Activated naive CD8-positive, alpha-beta T cell treated with anti-CD3 and anti-CD28 coated beads, Interleukin-2, amount 10 ng/mL, durations not matched to agents 7 days and 5 days (primary cell): ENCODE data around the gene RIMBP2. TPM values are rescaled to one million over a fixed set of nuclear protein-coding genes. Genes with fewer than 3 reads are reported as not detected.

Experiments
- ATAC-seq: fragments of 150-1000 bp; cut with Tn5 transposase; one replicate; pipeline ENCODE4 v1.10.0; 2021; ENCODE audit warnings: low read depth, moderate library complexity
- POLR2A ChIA-PET: fragments of 350-600 bp; sonication (Branson Sonifier 250); formaldehyde crosslinking; loops from one replicate; lab custom pipeline; 2021; ENCODE audit warnings: antibody characterized with exemption; lab: Charles Lee
- DNase-seq: peaks from one replicate; pipeline ENCODE4 v3.0.0; 2021
- H3K27ac Mint-ChIP-seq: one replicate; pipeline ENCODE4 v1.8.0; 2022; ENCODE audit warnings: mild to moderate bottlenecking, mixed read lengths
- H3K27me3 Mint-ChIP-seq: one replicate; pipeline ENCODE4 v1.8.0; 2022; ENCODE audit warnings: mild to moderate bottlenecking, moderate library complexity, mixed read lengths
- H3K36me3 Mint-ChIP-seq: one replicate; pipeline ENCODE4 v1.8.0; 2021; ENCODE audit warnings: mild to moderate bottlenecking, mixed read lengths
- H3K4me1 Mint-ChIP-seq: one replicate; pipeline ENCODE4 v1.8.0; 2021; ENCODE audit warnings: mixed read lengths
- H3K4me3 Mint-ChIP-seq: one replicate; pipeline ENCODE4 v1.8.0; 2022; ENCODE audit warnings: mild to moderate bottlenecking, moderate library complexity, mixed read lengths
- H3K9me3 Mint-ChIP-seq: one replicate; pipeline ENCODE4 v1.8.0; 2021; ENCODE audit warnings: mixed read lengths
- total RNA-seq, 2 experiments: library from RNA; stranded (reverse); gene quantifications; one replicate each; pipeline ENCODE4 v1.2.3, GENCODE V29; 2021

Gene RIMBP2
- total RNA-seq, 2 experiments from 2014 or later, result not detected

- no peak for ATAC-seq
- Mint-ChIP-seq H3K36me3 (no peaks in the 10 kb centered on the region), H3K27me3 (no peaks in the 10 kb centered on the region), H3K4me1 (no peaks in the 10 kb centered on the region), H3K9me3 (peaks cover 4% of the 10 kb centered on the region), H3K27ac (no peak overlapping the region), H3K4me3 (no peak overlapping the region)
- DNase-seq, result no peak
- POLR2A ChIA-PET, result no interaction called here
Observed at GRCh38 chr12:130440411-130441080, 275.6 kb downstream of the RIMBP2 start.

- Mint-ChIP-seq H3K27me3 (no peaks in the 10 kb centered on the region), H3K9me3 (peaks cover 4% of the 10 kb centered on the region), H3K36me3 (no peaks in the 10 kb centered on the region), H3K27ac (no peak overlapping the region), H3K4me3 (no peak overlapping the region), H3K4me1 (no peaks in the 10 kb centered on the region)
- ATAC-seq (no peak), DNase-seq (no peak)
- POLR2A ChIA-PET, result no interaction called here
Observed at GRCh38 chr12:130439250-130439649, 276.8 kb downstream of the RIMBP2 start.

- Mint-ChIP-seq H3K27ac (no peak overlapping the region), H3K36me3 (no peaks in the 10 kb centered on the region), H3K27me3 (no peaks in the 10 kb centered on the region), H3K4me3 (no peak overlapping the region), H3K4me1 (no peaks in the 10 kb centered on the region), H3K9me3 (peaks cover 4% of the 10 kb centered on the region)
- DNase-seq (no peak), ATAC-seq (no peak)
- POLR2A ChIA-PET, result no interaction called here
Observed at GRCh38 chr12:130438711-130439110, 277.4 kb downstream of the RIMBP2 start.

- H3K27me3 Mint-ChIP-seq, result no peaks in the 10 kb centered on the region
- H3K4me1 Mint-ChIP-seq, result no peaks in the 10 kb centered on the region
- H3K4me3 Mint-ChIP-seq, result no peak overlapping the region
- no peaks in the 10 kb centered on the region for H3K36me3 Mint-ChIP-seq
- no peak overlapping the region for H3K27ac Mint-ChIP-seq
- POLR2A ChIA-PET, result no interaction called here
- DNase-seq (no peak), ATAC-seq (no peak)
- peaks cover 4% of the 10 kb centered on the region for H3K9me3 Mint-ChIP-seq
Observed at GRCh38 chr12:130438243-130438620, 277.9 kb downstream of the RIMBP2 start.

- H3K9me3 Mint-ChIP-seq, result peaks cover 4% of the 10 kb centered on the region
- no peaks in the 10 kb centered on the region for H3K4me1 Mint-ChIP-seq
- DNase-seq (no peak), ATAC-seq (no peak)
- no peaks in the 10 kb centered on the region for H3K27me3 Mint-ChIP-seq
- H3K36me3 Mint-ChIP-seq, result no peaks in the 10 kb centered on the region
- POLR2A ChIA-PET, result no interaction called here
- H3K27ac Mint-ChIP-seq, result no peak overlapping the region
- no peak overlapping the region for H3K4me3 Mint-ChIP-seq
Observed at GRCh38 chr12:130437555-130438242, 278.4 kb downstream of the RIMBP2 start.

- H3K27me3 Mint-ChIP-seq, result no peaks in the 10 kb centered on the region
- ATAC-seq, result no peak
- peaks cover 4% of the 10 kb centered on the region for H3K9me3 Mint-ChIP-seq
- H3K4me3 Mint-ChIP-seq, result no peak overlapping the region
- no peak for DNase-seq
- no peaks in the 10 kb centered on the region for H3K36me3 Mint-ChIP-seq
- H3K27ac Mint-ChIP-seq, result no peak overlapping the region
- H3K4me1 Mint-ChIP-seq, result no peaks in the 10 kb centered on the region
- POLR2A ChIA-PET, result no interaction called here
Observed at GRCh38 chr12:130436741-130437501, 279.2 kb downstream of the RIMBP2 start.

GRCh38 chr12:130435826-130436225, 280.3 kb downstream of the RIMBP2 start:
- no peak overlapping the region for H3K27ac Mint-ChIP-seq
- no peaks in the 10 kb centered on the region for H3K36me3 Mint-ChIP-seq
- POLR2A ChIA-PET, result no interaction called here
- H3K4me3 Mint-ChIP-seq, result no peak overlapping the region
- no peaks in the 10 kb centered on the region for H3K27me3 Mint-ChIP-seq
- ATAC-seq (no peak), DNase-seq (no peak)
- no peaks in the 10 kb centered on the region for H3K4me1 Mint-ChIP-seq
- peaks cover 4% of the 10 kb centered on the region for H3K9me3 Mint-ChIP-seq

GRCh38 chr12:130435331-130435730, 280.8 kb downstream of the RIMBP2 start:
- ATAC-seq, result no peak
- H3K9me3 Mint-ChIP-seq, result peaks cover 4% of the 10 kb centered on the region
- H3K27me3 Mint-ChIP-seq, result no peaks in the 10 kb centered on the region
- POLR2A ChIA-PET, result no interaction called here
- no peak for DNase-seq
- no peak overlapping the region for H3K4me3 Mint-ChIP-seq
- no peak overlapping the region for H3K27ac Mint-ChIP-seq
- H3K4me1 Mint-ChIP-seq, result no peaks in the 10 kb centered on the region
- H3K36me3 Mint-ChIP-seq, result no peaks in the 10 kb centered on the region

- H3K27me3 Mint-ChIP-seq, result no peaks in the 10 kb centered on the region
- no peak overlapping the region for H3K27ac Mint-ChIP-seq
- H3K4me1 Mint-ChIP-seq, result no peaks in the 10 kb centered on the region
- ATAC-seq (no peak), DNase-seq (no peak)
- H3K36me3 Mint-ChIP-seq, result no peaks in the 10 kb centered on the region
- peaks cover 4% of the 10 kb centered on the region for H3K9me3 Mint-ChIP-seq
- no peak overlapping the region for H3K4me3 Mint-ChIP-seq
- POLR2A ChIA-PET, result no interaction called here
Observed at GRCh38 chr12:130434560-130434959, 281.5 kb downstream of the RIMBP2 start.

- POLR2A ChIA-PET, result no interaction called here
- ATAC-seq, result no peak
- no peaks in the 10 kb centered on the region for H3K27me3 Mint-ChIP-seq
- no peak for DNase-seq
- peaks cover under 1% of the 10 kb centered on the region for H3K9me3 Mint-ChIP-seq
- no peak overlapping the region for H3K4me3 Mint-ChIP-seq
- H3K27ac Mint-ChIP-seq, result no peak overlapping the region
- no peaks in the 10 kb centered on the region for H3K4me1 Mint-ChIP-seq
- H3K36me3 Mint-ChIP-seq, result no peaks in the 10 kb centered on the region
Observed at GRCh38 chr12:130433834-130434233, 282.3 kb downstream of the RIMBP2 start.

- Mint-ChIP-seq H3K4me3 (no peak overlapping the region), H3K27me3 (no peaks in the 10 kb centered on the region), H3K36me3 (no peaks in the 10 kb centered on the region), H3K9me3 (no peaks in the 10 kb centered on the region), H3K27ac (no peak overlapping the region), H3K4me1 (no peaks in the 10 kb centered on the region)
- POLR2A ChIA-PET, result no interaction called here
- ATAC-seq (no peak), DNase-seq (no peak)
Observed at GRCh38 chr12:130433411-130433810, 282.7 kb downstream of the RIMBP2 start.

- no peaks in the 10 kb centered on the region for H3K36me3 Mint-ChIP-seq
- POLR2A ChIA-PET, result no interaction called here
- H3K4me3 Mint-ChIP-seq, result no peak overlapping the region
- no peaks in the 10 kb centered on the region for H3K4me1 Mint-ChIP-seq
- no peaks in the 10 kb centered on the region for H3K27me3 Mint-ChIP-seq
- H3K27ac Mint-ChIP-seq, result no peak overlapping the region
- ATAC-seq, result no peak
- no peaks in the 10 kb centered on the region for H3K9me3 Mint-ChIP-seq
- no peak for DNase-seq
Observed at GRCh38 chr12:130431176-130431575, 284.9 kb downstream of the RIMBP2 start.

GRCh38 chr12:130429656-130430505, 286.2 kb downstream of the RIMBP2 start:
- ATAC-seq (no peak), DNase-seq (no peak)
- POLR2A ChIA-PET, result no interaction called here
- Mint-ChIP-seq H3K27ac (no peak overlapping the region), H3K9me3 (no peaks in the 10 kb centered on the region), H3K36me3 (no peaks in the 10 kb centered on the region), H3K4me3 (no peak overlapping the region), H3K4me1 (no peaks in the 10 kb centered on the region), H3K27me3 (no peaks in the 10 kb centered on the region)
